22Rv1 (cell line): ENCODE data around the gene STOM.

ENCODE experiments used
- CTCF ChIP-seq: fragments of 450-650 bp; IDR thresholded peaks from 2 replicates; pipeline ENCODE4 v1.5.1; 2017; ENCODE audit warnings: mild to moderate bottlenecking
- ZFX ChIP-seq: fragments of 450-650 bp; IDR thresholded peaks from 2 replicates; pipeline ENCODE4 v1.6.1; 2017; ENCODE audit warnings: antibody characterized with exemption, borderline replicate concordance

GRCh38 chr9:121299467-121300282 lies 70.4 kb downstream of the STOM start:
- no peak for TF ChIP-seq CTCF
- no peak for TF ChIP-seq ZFX
